Endothelial cell (in vitro differentiated cells): ENCODE measurements around the gene SPG11. TPM values are rescaled to one million over a fixed set of nuclear protein-coding genes. Genes with fewer than 3 reads are reported as not detected.

Experiments
- total RNA-seq: library from RNA; stranded (reverse); fragmentation: NEBNext Ultra II Directional; extraction: Animal tissue kit (Norgen Biotek cat#: 25700); gene quantifications from one replicate; pipeline ENCODE4 v1.2.1, GENCODE V29; 2021; ENCODE audit not compliant: unreplicated experiment

The SPG11 gene
- total RNA-seq, 1 donor from 2014 or later: 37.1 TPM

Other genes starting within 250 kb of the SPG11 start
- gene CTDSPL2, start 236.0 kb downstream of the SPG11 start, total RNA-seq: 40.9 TPM
- gene EIF3J, start 126.5 kb downstream of the SPG11 start, total RNA-seq: 83.1 TPM
- gene PATL2, start 47.7 kb upstream of the SPG11 start, total RNA-seq: 0.69 TPM
- gene B2M, start 47.9 kb upstream of the SPG11 start, total RNA-seq: 546 TPM
- gene TRIM69, start 72.9 kb upstream of the SPG11 start, total RNA-seq: 13.4 TPM